ENCODE data around the gene HPSE2.

Gene HPSE2

GRCh38 chr10:98885378-98885777, 350.3 kb downstream of the HPSE2 start:
- H3K4me3 ChIP-seq (ENCODE audit: low read depth, low read length), result no peak overlapping the region
- in situ Hi-C loops (cut with HindIII; ENCODE audit: low sequenced_read_pairs), result no loop called here
- TF ChIP-seq CTCF (IDR thresholded peaks at IDR 0.05; ENCODE audit: low read depth, low read length), result no peak
- DNase-seq (ENCODE audit: low read depth, low spot score), result no peak

DNA sequence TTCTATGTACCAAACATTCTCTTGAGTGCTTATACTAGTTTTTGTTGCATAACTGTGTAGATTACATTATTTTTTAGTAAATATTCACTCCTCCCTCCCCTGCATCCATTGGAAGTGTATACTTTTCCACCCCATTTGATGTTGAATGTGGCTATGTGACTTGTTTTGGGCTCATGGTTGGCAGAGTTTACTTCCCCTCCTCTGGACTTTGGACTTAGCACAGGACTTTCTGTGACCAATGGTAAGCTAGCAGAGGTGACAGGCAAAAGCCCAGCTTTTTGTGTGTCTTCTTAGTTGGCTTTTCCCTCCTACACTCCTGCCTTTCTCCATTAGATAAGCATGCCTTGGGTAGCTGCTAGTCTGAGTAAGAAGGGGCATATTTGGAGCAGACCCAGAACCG, 353.9 kb downstream of the HPSE2 start:
- in situ Hi-C loops (cut with HindIII; ENCODE audit: low sequenced_read_pairs), result no loop called here
- no peak overlapping the region for H3K4me3 ChIP-seq (ENCODE audit: low read depth, low read length)
- no peak for TF ChIP-seq CTCF (IDR thresholded peaks at IDR 0.05; ENCODE audit: low read depth, low read length)
- DNase-seq (ENCODE audit: low read depth, low spot score), result no peak

GRCh38 chr10:98880971-98881370, 354.7 kb downstream of the HPSE2 start:
- in situ Hi-C loops (cut with HindIII; ENCODE audit: low sequenced_read_pairs), result no loop called here
- no peak for TF ChIP-seq CTCF (IDR thresholded peaks at IDR 0.05; ENCODE audit: low read depth, low read length)
- no peak overlapping the region for H3K4me3 ChIP-seq (ENCODE audit: low read depth, low read length)
- no peak for DNase-seq (ENCODE audit: low read depth, low spot score)

GRCh38 chr10:98878921-98879320, 356.7 kb downstream of the HPSE2 start:
- in situ Hi-C loops (cut with HindIII; ENCODE audit: low sequenced_read_pairs), result no loop called here
- no peak overlapping the region for H3K4me3 ChIP-seq (ENCODE audit: low read depth, low read length)
- no peak for TF ChIP-seq CTCF (IDR thresholded peaks at IDR 0.05; ENCODE audit: low read depth, low read length)
- no peak for DNase-seq (ENCODE audit: low read depth, low spot score)

DNA sequence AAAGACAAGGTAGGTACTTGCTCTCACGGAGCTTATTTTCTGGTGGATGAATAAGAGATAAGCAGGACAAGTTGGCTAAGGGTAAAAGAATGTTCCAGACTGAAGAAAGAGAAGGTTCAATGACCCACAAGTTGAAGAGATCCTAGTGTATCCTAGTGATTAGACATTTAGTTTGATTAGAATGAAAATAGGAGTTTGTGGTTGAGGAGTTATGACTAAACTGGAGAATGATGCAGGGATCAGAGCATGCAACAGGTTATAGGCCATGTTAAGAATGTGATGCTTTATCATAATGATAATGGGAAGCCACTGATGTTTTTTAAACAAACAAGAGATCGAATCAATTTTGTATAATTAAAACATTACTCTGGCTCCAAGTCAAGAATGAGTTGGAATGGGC, 357.2 kb downstream of the HPSE2 start:
- TF ChIP-seq CTCF (IDR thresholded peaks at IDR 0.05; ENCODE audit: low read depth, low read length), result no peak
- H3K4me3 ChIP-seq (ENCODE audit: low read depth, low read length), result no peak overlapping the region
- in situ Hi-C loops (cut with HindIII; ENCODE audit: low sequenced_read_pairs), result no loop called here
- no peak for DNase-seq (ENCODE audit: low read depth, low spot score)

- no peak for TF ChIP-seq CTCF (IDR thresholded peaks at IDR 0.05; ENCODE audit: low read depth, low read length)
Measured at GRCh38 chr10:98861962-98862361, 373.7 kb downstream of the HPSE2 start.

GRCh38 chr10:98858525-98858924, 377.1 kb downstream of the HPSE2 start:
- DNase-seq (ENCODE audit: low read depth, low spot score), result no peak
- in situ Hi-C loops (cut with HindIII; ENCODE audit: low sequenced_read_pairs), result no loop called here
- no peak for TF ChIP-seq CTCF (IDR thresholded peaks at IDR 0.05; ENCODE audit: low read depth, low read length)
- no peak overlapping the region for H3K4me3 ChIP-seq (ENCODE audit: low read depth, low read length)

More at GRCh38 chr10:98861962-98862361, 373.7 kb downstream of the HPSE2 start:
- no peak for DNase-seq (ENCODE audit: low read depth, low spot score)
- no peak overlapping the region for H3K4me3 ChIP-seq (ENCODE audit: low read depth, low read length)
- in situ Hi-C loops (cut with HindIII; ENCODE audit: low sequenced_read_pairs), result no loop called here
